ENCODE data around the gene CEACAM19.
"Not testable (repeated sequence)": the region's sequence is repeated elsewhere in the genome, so short reads cannot be mapped to it uniquely, and the experiment has no call there.

The CEACAM19 gene

GRCh38 chr19:44719262-44719701 is 48.0 kb downstream of the CEACAM19 start:
- TF ChIP-seq, protein P1, sequence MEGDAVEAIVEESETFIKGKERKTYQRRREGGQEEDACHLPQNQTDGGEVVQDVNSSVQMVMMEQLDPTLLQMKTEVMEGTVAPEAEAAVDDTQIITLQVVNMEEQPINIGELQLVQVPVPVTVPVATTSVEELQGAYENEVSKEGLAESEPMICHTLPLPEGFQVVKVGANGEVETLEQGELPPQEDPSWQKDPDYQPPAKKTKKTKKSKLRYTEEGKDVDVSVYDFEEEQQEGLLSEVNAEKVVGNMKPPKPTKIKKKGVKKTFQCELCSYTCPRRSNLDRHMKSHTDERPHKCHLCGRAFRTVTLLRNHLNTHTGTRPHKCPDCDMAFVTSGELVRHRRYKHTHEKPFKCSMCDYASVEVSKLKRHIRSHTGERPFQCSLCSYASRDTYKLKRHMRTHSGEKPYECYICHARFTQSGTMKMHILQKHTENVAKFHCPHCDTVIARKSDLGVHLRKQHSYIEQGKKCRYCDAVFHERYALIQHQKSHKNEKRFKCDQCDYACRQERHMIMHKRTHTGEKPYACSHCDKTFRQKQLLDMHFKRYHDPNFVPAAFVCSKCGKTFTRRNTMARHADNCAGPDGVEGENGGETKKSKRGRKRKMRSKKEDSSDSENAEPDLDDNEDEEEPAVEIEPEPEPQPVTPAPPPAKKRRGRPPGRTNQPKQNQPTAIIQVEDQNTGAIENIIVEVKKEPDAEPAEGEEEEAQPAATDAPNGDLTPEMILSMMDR (conservative IDR thresholded peaks at IDR 0.05; ENCODE audit: low read depth, low read length) = no peak
- no peak for DNase-seq (ENCODE audit: low read depth)
- no peak overlapping the region for H3K4me3 ChIP-seq (ENCODE audit: low read length)

- H3K4me3 ChIP-seq (ENCODE audit: low read length); DNase-seq (ENCODE audit: low read depth): not testable (repeated sequence)
Observed at GRCh38 chr19:44720396-44720795, 49.1 kb downstream of the CEACAM19 start.

- DNase-seq (ENCODE audit: low read depth) = no peak
- TF ChIP-seq, protein P1 (conservative IDR thresholded peaks at IDR 0.05; ENCODE audit: low read depth, low read length) = no peak
Observed at GRCh38 chr19:44720945-44721344, 49.7 kb downstream of the CEACAM19 start.

DNA sequence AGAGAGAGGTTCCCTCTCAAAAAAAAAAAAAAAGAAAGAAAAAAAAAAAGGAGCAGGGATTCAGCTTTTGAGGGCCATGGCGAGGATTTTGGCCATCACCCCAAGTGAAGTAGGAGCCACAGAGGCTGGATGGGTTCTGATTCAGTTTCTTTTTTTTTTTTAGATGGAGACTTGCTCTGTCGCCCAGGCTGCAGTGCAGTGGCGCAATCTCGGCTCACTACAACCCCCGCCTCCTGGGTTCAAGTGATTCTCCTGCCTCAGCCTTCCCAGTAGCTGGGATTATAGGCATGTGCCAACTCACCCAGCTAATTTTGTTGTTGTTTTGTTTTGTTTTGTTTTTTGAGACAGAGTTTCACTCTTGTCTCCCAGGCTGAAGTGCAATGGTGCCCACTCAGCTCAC is 50.1 kb downstream of the CEACAM19 start:
- H3K4me3 ChIP-seq (ENCODE audit: low read length) = not testable (repeated sequence)

More at GRCh38 chr19:44720945-44721344, 49.7 kb downstream of the CEACAM19 start:
- H3K4me3 ChIP-seq (ENCODE audit: low read length) = no peak overlapping the region

GRCh38 chr19:44722131-44723121 is 51.1 kb downstream of the CEACAM19 start:
- H3K4me3 ChIP-seq (ENCODE audit: low read length) = no peak overlapping the region
- TF ChIP-seq, protein P1 (conservative IDR thresholded peaks at IDR 0.05; ENCODE audit: low read depth, low read length) = no peak
- DNase-seq (ENCODE audit: low read depth) = no peak

More for the DNA sequence above, 50.1 kb downstream of the CEACAM19 start:
- DNase-seq (ENCODE audit: low read depth) = not testable (repeated sequence)

DNA sequence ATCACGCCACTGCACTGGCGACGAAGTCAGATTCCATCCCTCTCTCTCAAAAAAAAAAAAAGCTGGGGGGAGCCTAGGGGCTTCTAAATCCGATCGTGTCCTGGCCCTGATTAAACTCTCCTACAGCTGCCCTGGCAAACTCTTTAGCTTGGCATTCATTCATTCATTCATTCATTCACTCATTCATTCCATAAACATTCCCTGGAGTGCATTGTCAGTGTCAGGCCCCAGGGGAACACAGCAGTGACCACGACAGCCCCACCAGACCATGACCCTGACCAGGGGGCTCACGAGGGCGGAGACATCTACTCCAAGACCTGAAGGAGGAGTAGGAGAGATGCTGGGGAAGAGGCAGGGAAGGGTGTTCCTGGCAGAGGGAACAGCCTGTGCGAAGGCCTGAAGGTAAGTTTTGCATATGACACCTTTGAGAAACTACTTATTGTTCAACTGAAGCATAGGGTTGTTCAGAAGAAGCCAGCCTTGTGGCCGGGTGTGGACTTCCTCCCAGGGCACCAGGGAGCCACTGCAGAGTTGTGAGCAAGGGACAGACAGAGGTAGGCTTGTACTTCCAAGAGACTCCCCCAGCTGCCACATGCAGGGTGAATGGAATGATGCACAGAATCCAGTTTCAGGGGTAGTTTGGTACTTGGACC is 52.1 kb downstream of the CEACAM19 start:
- H3K4me3 ChIP-seq (ENCODE audit: low read length) = no peak overlapping the region
- no peak for DNase-seq (ENCODE audit: low read depth)

DNA sequence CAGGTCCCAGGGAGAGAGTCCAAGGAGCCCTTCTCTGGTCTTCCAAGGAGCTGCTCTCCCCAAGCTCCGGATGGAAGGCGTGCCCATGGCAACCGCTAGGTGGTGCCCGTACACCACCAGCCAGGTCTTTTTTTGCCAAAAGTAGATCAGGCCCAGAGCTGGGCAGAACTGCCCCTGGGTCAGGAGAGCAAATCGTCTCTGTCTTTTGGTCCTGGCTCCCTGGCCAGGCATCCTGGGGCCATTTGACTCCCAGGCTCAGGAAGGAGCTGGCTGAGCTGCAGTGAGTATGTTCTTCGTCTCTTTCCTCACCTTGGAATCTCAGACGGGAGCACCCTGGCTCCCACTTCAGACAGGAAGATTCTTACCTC is 52.7 kb downstream of the CEACAM19 start:
- H3K4me3 ChIP-seq (ENCODE audit: low read length) = no peak overlapping the region
- DNase-seq (ENCODE audit: low read depth) = no peak
- TF ChIP-seq, protein P1 (conservative IDR thresholded peaks at IDR 0.05; ENCODE audit: low read depth, low read length) = peak; percentile 99

More for the DNA sequence above, 52.1 kb downstream of the CEACAM19 start:
- TF ChIP-seq, protein P1 (conservative IDR thresholded peaks at IDR 0.05; ENCODE audit: low read depth, low read length) = no peak

DNA sequence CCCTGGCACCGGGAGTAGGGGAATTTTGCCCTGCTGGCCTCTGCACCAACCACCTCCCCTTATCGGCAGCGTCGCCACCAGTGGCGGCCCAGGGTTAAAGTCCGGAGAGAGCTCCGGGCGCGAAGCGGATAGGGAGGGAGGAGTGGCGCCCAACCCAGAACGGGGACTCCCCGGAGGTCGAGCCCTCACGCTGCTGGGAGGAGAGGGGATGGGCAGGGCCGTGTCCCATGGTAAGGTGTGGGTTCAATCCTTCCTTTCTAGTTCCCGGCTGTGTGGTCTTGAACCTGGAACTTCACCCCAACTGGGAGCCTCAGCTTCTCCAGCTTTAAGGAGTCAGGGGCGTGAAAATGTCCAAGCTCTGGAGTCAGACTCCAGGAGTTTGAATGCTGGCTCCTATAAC is 54.0 kb downstream of the CEACAM19 start:
- H3K4me3 ChIP-seq (ENCODE audit: low read length) = no peak overlapping the region
- TF ChIP-seq, protein P1 (conservative IDR thresholded peaks at IDR 0.05; ENCODE audit: low read depth, low read length) = no peak
- no peak for DNase-seq (ENCODE audit: low read depth)
